ENCODE measurements around the gene TMSB4X. TPM values are rescaled to one million over a fixed set of nuclear protein-coding genes. Genes with fewer than 3 reads are reported as not detected.
"Not testable (repeated sequence)": the region's sequence is repeated elsewhere in the genome, so short reads cannot be mapped to it uniquely, and the experiment has no call there.

The TMSB4X gene
- total and polyA plus RNA-seq, 7 donors = 1,233 to 20,488 (median 1,969) TPM

DNA sequence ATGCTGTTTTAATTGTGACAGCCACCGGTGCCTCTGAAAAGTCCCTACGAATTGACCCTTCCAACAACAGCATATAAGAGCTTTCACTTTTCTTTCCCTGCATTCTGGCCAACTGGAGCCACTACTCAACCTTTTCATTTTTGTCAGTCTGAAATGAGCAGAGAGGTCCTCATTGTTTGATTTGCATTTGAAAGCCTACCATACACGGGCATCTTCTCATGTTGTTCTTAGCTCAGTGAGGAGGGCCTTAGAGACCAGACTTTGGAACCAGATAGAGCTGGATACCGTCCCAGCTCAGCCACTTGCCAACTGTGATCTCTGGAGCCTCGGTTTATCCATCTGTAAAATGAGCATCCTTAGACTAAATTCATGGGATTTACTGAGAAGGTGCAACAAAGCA is 16.9 kb upstream of the TMSB4X start:
- Histone ChIP-seq H3K27me3 (no peaks in the 10 kb centered on the region), H3K27ac (no peak overlapping the region), H3K9me3 (no peaks in the 10 kb centered on the region), H3K4me3 (no peak overlapping the region), H3K36me3 (no peaks in the 10 kb centered on the region), H3K4me1 (no peaks in the 10 kb centered on the region)
- intact Hi-C loops (cut with DNase I) = no loop called here
- DNase-seq = no peak
- no peak for TF ChIP-seq POLR2AphosphoS5 (IDR thresholded peaks at IDR 0.05)
- TF ChIP-seq, protein P1, sequence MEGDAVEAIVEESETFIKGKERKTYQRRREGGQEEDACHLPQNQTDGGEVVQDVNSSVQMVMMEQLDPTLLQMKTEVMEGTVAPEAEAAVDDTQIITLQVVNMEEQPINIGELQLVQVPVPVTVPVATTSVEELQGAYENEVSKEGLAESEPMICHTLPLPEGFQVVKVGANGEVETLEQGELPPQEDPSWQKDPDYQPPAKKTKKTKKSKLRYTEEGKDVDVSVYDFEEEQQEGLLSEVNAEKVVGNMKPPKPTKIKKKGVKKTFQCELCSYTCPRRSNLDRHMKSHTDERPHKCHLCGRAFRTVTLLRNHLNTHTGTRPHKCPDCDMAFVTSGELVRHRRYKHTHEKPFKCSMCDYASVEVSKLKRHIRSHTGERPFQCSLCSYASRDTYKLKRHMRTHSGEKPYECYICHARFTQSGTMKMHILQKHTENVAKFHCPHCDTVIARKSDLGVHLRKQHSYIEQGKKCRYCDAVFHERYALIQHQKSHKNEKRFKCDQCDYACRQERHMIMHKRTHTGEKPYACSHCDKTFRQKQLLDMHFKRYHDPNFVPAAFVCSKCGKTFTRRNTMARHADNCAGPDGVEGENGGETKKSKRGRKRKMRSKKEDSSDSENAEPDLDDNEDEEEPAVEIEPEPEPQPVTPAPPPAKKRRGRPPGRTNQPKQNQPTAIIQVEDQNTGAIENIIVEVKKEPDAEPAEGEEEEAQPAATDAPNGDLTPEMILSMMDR (IDR thresholded peaks at IDR 0.05) = no peak
- TF ChIP-seq EP300 (IDR thresholded peaks at IDR 0.05) = no peak
- TF ChIP-seq POLR2A (IDR thresholded peaks at IDR 0.05) = no peak
- 67 to 77% methylated on average over 5 of the region's 5 CpGs for WGBS, 2 donors

DNA sequence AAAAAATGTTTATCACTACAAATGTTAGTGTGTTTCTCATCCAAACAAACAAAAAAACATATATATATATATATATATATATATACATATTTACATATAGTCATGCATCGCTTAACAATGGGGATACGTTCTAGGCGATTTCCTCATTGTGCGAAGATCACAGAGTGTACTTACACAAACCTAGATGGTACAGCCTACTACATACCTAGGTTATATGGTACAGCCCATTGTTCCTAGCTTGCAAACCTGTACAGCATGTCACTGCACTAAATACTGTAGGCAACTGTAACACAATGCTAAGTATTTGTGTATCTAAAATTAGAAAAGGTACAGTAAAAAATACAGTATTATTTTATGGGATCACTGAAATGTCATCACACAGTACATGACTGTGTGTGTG is 16.4 kb upstream of the TMSB4X start:
- Histone ChIP-seq H3K4me3 (no peak overlapping the region), H3K36me3 (no peaks in the 10 kb centered on the region), H3K27me3 (no peaks in the 10 kb centered on the region), H3K27ac (no peak overlapping the region), H3K4me1 (no peaks in the 10 kb centered on the region), H3K9me3 (no peaks in the 10 kb centered on the region)
- intact Hi-C loops (cut with DNase I) = no loop called here
- 71 to 89% methylated on average over 4 of the region's 4 CpGs for WGBS, 2 donors
- TF ChIP-seq POLR2AphosphoS5 (IDR thresholded peaks at IDR 0.05) (no peak), POLR2A (IDR thresholded peaks at IDR 0.05) (no peak), EP300 (IDR thresholded peaks at IDR 0.05) (no peak)
- TF ChIP-seq, protein P1 (IDR thresholded peaks at IDR 0.05) = no peak
- DNase-seq = no peak

- DNase-seq = no peak
- no peak overlapping the region for H3K4me3 ChIP-seq
- intact Hi-C loops (cut with DNase I) = no loop called here
- no peak overlapping the region for H3K27ac ChIP-seq
- H3K27me3 ChIP-seq = no peaks in the 10 kb centered on the region
- H3K36me3 ChIP-seq = no peaks in the 10 kb centered on the region
- 43 to 84% methylated on average over 2 of the region's 2 CpGs for WGBS, 2 donors
- no peak for TF ChIP-seq EP300 (IDR thresholded peaks at IDR 0.05)
- no peak for TF ChIP-seq POLR2AphosphoS5 (IDR thresholded peaks at IDR 0.05)
- no peak for TF ChIP-seq POLR2A (IDR thresholded peaks at IDR 0.05)
- H3K9me3 ChIP-seq = no peaks in the 10 kb centered on the region
- H3K4me1 ChIP-seq = no peaks in the 10 kb centered on the region
Measured at GRCh38 chrX:12961196-12961718, 13.7 kb upstream of the TMSB4X start.

GRCh38 chrX:12962041-12962504 is 12.8 kb upstream of the TMSB4X start:
- Histone ChIP-seq H3K9me3 (no peaks in the 10 kb centered on the region), H3K4me3 (no peak overlapping the region), H3K27ac (no peak overlapping the region), H3K27me3 (no peaks in the 10 kb centered on the region), H3K36me3 (no peaks in the 10 kb centered on the region), H3K4me1 (no peaks in the 10 kb centered on the region)
- WGBS, 2 donors = 82 to 94% methylated on average over 4 of the region's 4 CpGs
- intact Hi-C loops (cut with DNase I) = no loop called here
- no peak for DNase-seq
- TF ChIP-seq, protein P1 (IDR thresholded peaks at IDR 0.05) = no peak
- TF ChIP-seq EP300 (IDR thresholded peaks at IDR 0.05) (no peak), POLR2A (IDR thresholded peaks at IDR 0.05) (no peak), POLR2AphosphoS5 (IDR thresholded peaks at IDR 0.05) (no peak)

GRCh38 chrX:12963210-12963850 is 11.6 kb upstream of the TMSB4X start:
- H3K27me3 ChIP-seq; H3K36me3 ChIP-seq; H3K27ac ChIP-seq; DNase-seq; intact Hi-C loops (cut with DNase I); H3K4me3 ChIP-seq; H3K9me3 ChIP-seq; H3K4me1 ChIP-seq: not testable (repeated sequence)
- 88 to 92% methylated on average over 28 to 30 of the region's 52 CpGs for WGBS, 2 donors

Data from sigmoid colon (tissue), 7 donors.